PC-3 (cell line): Measurements from ENCODE around the gene EPHB1. TPM values are rescaled to one million over a fixed set of nuclear protein-coding genes. Genes with fewer than 3 reads are reported as not detected.

Experiments
- ATAC-seq: fragments of 200-7000 bp; cut with Tn5 transposase; 2 replicates; pipeline ENCODE4 v1.9.1; 2020; ENCODE audit warnings: mild to moderate bottlenecking, moderate library complexity
- BruUV-seq: library from RNA; stranded (reverse); fragments of 400-500 nt; replicated peaks from 2 replicates; lab custom pipeline; 2021; lab: Mats Ljungman, UMichigan
- CTCF ChIA-PET: fragments of 300-600 bp; sonication (Branson Sonifier 250); formaldehyde crosslinking; loops from one replicate; lab custom pipeline; 2022; ENCODE audit warnings: antibody characterized with exemption; lab: Charles Lee
- POLR2A ChIA-PET: fragments of 300-600 bp; sonication (Branson Sonifier 250); formaldehyde crosslinking; loops from one replicate; lab custom pipeline; 2022; ENCODE audit warnings: antibody characterized with exemption; ENCODE audit not compliant: unreplicated experiment; lab: Charles Lee
- DNase-seq: peaks from one replicate; pipeline ENCODE4 v3.0.0-alpha.2; 2015
- H2AFZ ChIP-seq: fragments of 300-600 bp; sonication (generic); 2 replicates; pipeline ENCODE4 v1.6.0; 2016; ENCODE audit warnings: antibody characterized with exemption, low read length
- H3F3A ChIP-seq: fragments of 300-600 bp; sonication (generic); one replicate; pipeline ENCODE4 v1.6.0; 2017; ENCODE audit warnings: antibody characterized with exemption, low read length, control low read depth, mild to moderate bottlenecking; ENCODE audit not compliant: unreplicated experiment
- H3K27ac ChIP-seq: fragments of 300-600 bp; sonication (generic); 2 replicates; pipeline ENCODE4 v1.5.1; 2016; ENCODE audit warnings: mild to moderate bottlenecking, low read length
- H3K27me3 ChIP-seq: fragments of 300-600 bp; sonication (generic); 2 replicates; pipeline ENCODE4 v1.6.1; 2016; ENCODE audit warnings: low read length, mixed read lengths
- H3K36me3 ChIP-seq: fragments of 300-600 bp; sonication (generic); 2 replicates; pipeline ENCODE4 v1.6.1; 2016; ENCODE audit warnings: low read depth, mixed run types, low read length, mixed read lengths
- H3K4me1 ChIP-seq: fragments of 300-600 bp; sonication (generic); 2 replicates; pipeline ENCODE4 v1.5.1; 2016; ENCODE audit warnings: low read length; ENCODE audit not compliant: insufficient read depth
- H3K4me2 ChIP-seq: fragments of 300-600 bp; sonication (generic); 2 replicates; pipeline ENCODE4 v1.6.0; 2016; ENCODE audit warnings: low read length
- H3K4me3 ChIP-seq: fragments of 300-600 bp; sonication (generic); 2 replicates; pipeline ENCODE4 v1.5.1; 2016; ENCODE audit warnings: mild to moderate bottlenecking, low read length, mixed read lengths
- H3K79me2 ChIP-seq: fragments of 300-600 bp; sonication (generic); 2 replicates; pipeline ENCODE4 v1.6.1; 2017; ENCODE audit warnings: low read length, mixed read lengths
- H3K9ac ChIP-seq: fragments of 300-600 bp; sonication (generic); 2 replicates; pipeline ENCODE4 v1.6.0; 2016; ENCODE audit warnings: mild to moderate bottlenecking, low read length
- H3K9me2 ChIP-seq: fragments of 300-600 bp; sonication (generic); replicated peaks from 2 replicates; pipeline ENCODE4 v1.6.1; 2016; ENCODE audit warnings: mixed run types, low read length, mixed read lengths
- H3K9me3 ChIP-seq: fragments of 300-600 bp; sonication (generic); 2 replicates; pipeline ENCODE4 v1.6.1; 2016; ENCODE audit warnings: low read length, mixed read lengths
- H4K20me1 ChIP-seq: fragments of 300-600 bp; sonication (generic); 2 replicates; pipeline ENCODE4 v1.6.1; 2016; ENCODE audit warnings: low read length, mixed read lengths
- EZH2 ChIP-seq: fragments of 300-600 bp; sonication (generic); IDR thresholded peaks from one replicate; pipeline ENCODE4 v1.6.1; 2017; ENCODE audit warnings: antibody characterized with exemption, mild to moderate bottlenecking, low read length; ENCODE audit not compliant: unreplicated experiment
- EZH2phosphoT487 ChIP-seq: fragments of 300-600 bp; sonication (generic); IDR thresholded peaks from 2 replicates; pipeline ENCODE4 v1.6.1; 2018; ENCODE audit warnings: mild to moderate bottlenecking, antibody characterized with exemption, low read length, borderline replicate concordance
- intact Hi-C: fragments of 100-400 bp; cut with micrococcal nuclease; formaldehyde crosslinking; loops from 2 replicates; pipeline ENCODE4 v1.9.0; 2023
- total RNA-seq: library from RNA; depleted of rRNA; stranded (reverse); fragments of >200 nt; gene quantifications from 2 replicates; pipeline ENCODE4 v1.2.3, GENCODE V29; 2014
- TF ChIP-seq, protein P1 (sequence below): fragments of 300-600 bp; sonication (generic); conservative IDR thresholded peaks from 2 replicates; pipeline ENCODE4 v1.5.1; 2017; ENCODE audit warnings: antibody characterized with exemption, low read depth, mild to moderate bottlenecking, low read length

EPHB1 gene
- total RNA-seq, 1 experiment from 2014 or later, result 0.69 TPM

DNA sequence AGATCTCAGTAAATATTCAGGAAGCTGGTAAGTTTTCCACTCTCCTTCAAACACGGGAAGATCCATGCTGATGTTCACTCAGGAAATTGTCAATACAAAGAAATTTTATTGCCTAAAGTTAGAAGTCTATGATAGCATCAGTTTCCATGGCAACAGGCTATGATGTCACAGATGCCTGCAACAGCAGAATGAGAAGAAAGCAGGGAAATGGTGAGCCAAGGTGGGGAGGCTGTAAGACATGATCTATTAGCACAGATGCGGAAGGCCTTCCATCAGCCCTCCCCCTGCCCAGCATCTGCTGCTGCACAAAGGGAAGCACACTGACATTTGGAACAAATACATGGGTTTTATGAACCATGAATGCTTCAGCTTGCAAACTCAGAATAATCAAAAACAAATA is 28.6 kb downstream of the EPHB1 start:
- Histone ChIP-seq H2AFZ (no peak overlapping the region), H3K4me3 (no peak overlapping the region), H3K27ac (no peak overlapping the region), H3K9ac (no peak overlapping the region), H3F3A (no peaks in the 10 kb centered on the region), H3K79me2 (no peaks in the 10 kb centered on the region), H3K36me3 (no peaks in the 10 kb centered on the region), H3K9me3 (no peaks in the 10 kb centered on the region), H3K4me1 (no peaks in the 10 kb centered on the region), H3K4me2 (no peak overlapping the region), H3K9me2 (no peaks in the 10 kb centered on the region), H4K20me1 (no peaks in the 10 kb centered on the region), H3K27me3 (no peaks in the 10 kb centered on the region)
- DNase-seq (no peak), ATAC-seq (no peak)
- no TSS peak for BruUV-seq
- intact Hi-C loops, result no loop called here
- CTCF ChIA-PET, result no interaction called here
- POLR2A ChIA-PET, result no interaction called here
- no peak for TF ChIP-seq EZH2
- TF ChIP-seq, protein P1, sequence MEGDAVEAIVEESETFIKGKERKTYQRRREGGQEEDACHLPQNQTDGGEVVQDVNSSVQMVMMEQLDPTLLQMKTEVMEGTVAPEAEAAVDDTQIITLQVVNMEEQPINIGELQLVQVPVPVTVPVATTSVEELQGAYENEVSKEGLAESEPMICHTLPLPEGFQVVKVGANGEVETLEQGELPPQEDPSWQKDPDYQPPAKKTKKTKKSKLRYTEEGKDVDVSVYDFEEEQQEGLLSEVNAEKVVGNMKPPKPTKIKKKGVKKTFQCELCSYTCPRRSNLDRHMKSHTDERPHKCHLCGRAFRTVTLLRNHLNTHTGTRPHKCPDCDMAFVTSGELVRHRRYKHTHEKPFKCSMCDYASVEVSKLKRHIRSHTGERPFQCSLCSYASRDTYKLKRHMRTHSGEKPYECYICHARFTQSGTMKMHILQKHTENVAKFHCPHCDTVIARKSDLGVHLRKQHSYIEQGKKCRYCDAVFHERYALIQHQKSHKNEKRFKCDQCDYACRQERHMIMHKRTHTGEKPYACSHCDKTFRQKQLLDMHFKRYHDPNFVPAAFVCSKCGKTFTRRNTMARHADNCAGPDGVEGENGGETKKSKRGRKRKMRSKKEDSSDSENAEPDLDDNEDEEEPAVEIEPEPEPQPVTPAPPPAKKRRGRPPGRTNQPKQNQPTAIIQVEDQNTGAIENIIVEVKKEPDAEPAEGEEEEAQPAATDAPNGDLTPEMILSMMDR, result no peak
- TF ChIP-seq EZH2phosphoT487, result no peak

DNA sequence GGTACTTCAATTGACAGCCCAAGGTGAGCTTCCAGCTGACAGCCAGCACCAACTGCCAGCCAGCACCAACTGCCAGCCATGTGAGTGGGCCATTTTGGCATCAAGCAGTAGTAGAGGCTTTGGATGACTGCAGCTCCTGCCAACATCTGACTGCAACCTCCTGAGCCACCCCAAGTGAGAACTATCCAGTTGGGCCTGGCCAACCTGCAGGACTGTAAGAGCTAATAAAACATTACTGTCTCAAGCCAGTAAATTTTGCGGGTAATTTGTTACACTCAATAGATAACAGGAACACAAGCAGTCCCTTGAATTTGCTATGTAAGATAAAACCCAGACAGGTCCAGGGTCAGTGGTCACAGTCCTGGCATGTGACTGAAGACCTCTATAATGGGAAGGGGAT is 29.7 kb downstream of the EPHB1 start:
- Histone ChIP-seq H3F3A (no peaks in the 10 kb centered on the region), H2AFZ (no peak overlapping the region), H3K4me2 (no peak overlapping the region), H3K9ac (no peak overlapping the region), H3K9me2 (no peaks in the 10 kb centered on the region), H3K27me3 (no peaks in the 10 kb centered on the region), H3K27ac (no peak overlapping the region), H3K4me1 (no peaks in the 10 kb centered on the region), H3K4me3 (no peak overlapping the region), H3K9me3 (no peaks in the 10 kb centered on the region), H4K20me1 (no peaks in the 10 kb centered on the region), H3K36me3 (no peaks in the 10 kb centered on the region), H3K79me2 (no peaks in the 10 kb centered on the region)
- TF ChIP-seq, protein P1, result no peak
- TF ChIP-seq EZH2phosphoT487, result no peak
- TF ChIP-seq EZH2, result no peak
- POLR2A ChIA-PET, result no interaction called here
- intact Hi-C loops, result no loop called here
- DNase-seq (no peak), ATAC-seq (no peak)
- CTCF ChIA-PET, result no interaction called here
- no TSS peak for BruUV-seq

DNA sequence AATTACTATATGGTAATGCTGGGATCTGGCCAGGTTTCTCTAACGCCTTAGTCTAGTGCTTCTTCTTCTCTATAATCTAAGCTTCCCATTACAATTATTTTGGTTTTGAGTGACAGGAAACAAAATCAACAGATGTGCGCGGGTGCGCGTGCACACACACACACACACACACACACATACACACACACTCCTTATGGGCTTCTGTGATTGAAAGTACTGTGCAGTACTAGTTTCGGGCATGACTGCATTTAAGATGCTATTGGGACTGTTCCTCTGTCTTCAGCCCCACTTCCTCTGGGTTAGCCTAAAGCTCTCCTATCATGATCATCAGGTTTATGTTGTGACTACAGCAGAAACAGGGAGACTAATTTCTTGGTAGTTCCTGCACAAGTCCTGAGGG is 32.2 kb downstream of the EPHB1 start:
- no peaks in the 10 kb centered on the region for H3K9me2 ChIP-seq
- no peak overlapping the region for H3K27ac ChIP-seq
- H3F3A ChIP-seq, result no peaks in the 10 kb centered on the region
- no peaks in the 10 kb centered on the region for H3K4me1 ChIP-seq
- H3K9me3 ChIP-seq, result no peaks in the 10 kb centered on the region
- intact Hi-C loops, result no loop called here
- no TSS peak for BruUV-seq
- ChIA-PET CTCF (no interaction called here), POLR2A (no interaction called here)
- TF ChIP-seq, protein P1, result no peak
- no peak for TF ChIP-seq EZH2phosphoT487
- no peak for TF ChIP-seq EZH2
- H3K9ac ChIP-seq, result no peak overlapping the region
- no peaks in the 10 kb centered on the region for H4K20me1 ChIP-seq
- no peak for DNase-seq
- H3K36me3 ChIP-seq, result no peaks in the 10 kb centered on the region
- no peaks in the 10 kb centered on the region for H3K27me3 ChIP-seq
- no peak for ATAC-seq
- H3K4me2 ChIP-seq, result no peak overlapping the region
- H3K79me2 ChIP-seq, result no peaks in the 10 kb centered on the region
- H3K4me3 ChIP-seq, result no peak overlapping the region
- H2AFZ ChIP-seq, result no peak overlapping the region
